Measurements from ENCODE around the gene GSTT4. TPM values are rescaled to one million over a fixed set of nuclear protein-coding genes. Genes with fewer than 3 reads are reported as not detected.
"Not testable (repeated sequence)": the region's sequence is repeated elsewhere in the genome, so short reads cannot be mapped to it uniquely, and the experiment has no call there.

GSTT4 gene
- total RNA-seq, 1 experiment from 2014 or later, result not detected

DNA sequence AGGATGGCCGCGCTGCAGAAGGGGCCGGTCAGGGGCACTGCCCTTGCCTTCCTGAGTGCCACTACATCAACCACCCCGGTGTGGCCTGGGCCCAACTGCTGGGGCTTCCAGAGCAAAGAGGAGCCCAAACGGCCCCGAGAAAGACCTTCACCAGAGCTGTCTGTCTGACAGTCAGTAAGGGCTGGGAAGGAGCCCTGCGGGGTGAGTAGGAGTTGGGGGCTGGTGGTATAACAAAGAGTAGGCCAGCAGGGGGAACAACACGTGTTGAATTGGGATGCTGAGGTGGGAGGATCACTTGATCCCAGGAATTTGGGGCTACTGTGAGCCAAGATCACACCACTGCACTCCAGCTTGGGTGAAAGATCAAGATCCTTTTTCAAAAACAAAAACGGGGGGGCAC is 3.9 kb downstream of the GSTT4 start:
- Histone ChIP-seq H4K20me1 (ENCODE audit: low read length) (no peaks in the 10 kb centered on the region), H3K27me3 (ENCODE audit: low read length) (no peaks in the 10 kb centered on the region), H2AFZ (ENCODE audit: low read length) (no peak overlapping the region), H3K4me3 (ENCODE audit: low read length) (no peak overlapping the region), H3K9me2 (replicated peaks; ENCODE audit: low read length) (no peaks in the 10 kb centered on the region), H3K4me2 (ENCODE audit: low read length) (no peak overlapping the region), H3K4me1 (ENCODE audit: insufficient read depth, low read length) (no peaks in the 10 kb centered on the region), H3K9me3 (ENCODE audit: low read length) (no peaks in the 10 kb centered on the region), H3K9ac (ENCODE audit: low read length) (no peak overlapping the region), H3F3A (ENCODE audit: low read length, unreplicated experiment) (no peaks in the 10 kb centered on the region), H3K36me3 (ENCODE audit: low read depth, low read length) (no peaks in the 10 kb centered on the region), H3K79me2 (ENCODE audit: low read length) (no peaks in the 10 kb centered on the region), H3K27ac (ENCODE audit: low read length) (no peak overlapping the region)
- intact Hi-C loops (cut with micrococcal nuclease), result no loop called here
- TF ChIP-seq EZH2 (IDR thresholded peaks at IDR 0.05; ENCODE audit: low read length, unreplicated experiment), result no peak
- no peak for TF ChIP-seq EZH2phosphoT487 (IDR thresholded peaks at IDR 0.05; ENCODE audit: borderline replicate concordance, low read length)
- TF ChIP-seq, protein P1, sequence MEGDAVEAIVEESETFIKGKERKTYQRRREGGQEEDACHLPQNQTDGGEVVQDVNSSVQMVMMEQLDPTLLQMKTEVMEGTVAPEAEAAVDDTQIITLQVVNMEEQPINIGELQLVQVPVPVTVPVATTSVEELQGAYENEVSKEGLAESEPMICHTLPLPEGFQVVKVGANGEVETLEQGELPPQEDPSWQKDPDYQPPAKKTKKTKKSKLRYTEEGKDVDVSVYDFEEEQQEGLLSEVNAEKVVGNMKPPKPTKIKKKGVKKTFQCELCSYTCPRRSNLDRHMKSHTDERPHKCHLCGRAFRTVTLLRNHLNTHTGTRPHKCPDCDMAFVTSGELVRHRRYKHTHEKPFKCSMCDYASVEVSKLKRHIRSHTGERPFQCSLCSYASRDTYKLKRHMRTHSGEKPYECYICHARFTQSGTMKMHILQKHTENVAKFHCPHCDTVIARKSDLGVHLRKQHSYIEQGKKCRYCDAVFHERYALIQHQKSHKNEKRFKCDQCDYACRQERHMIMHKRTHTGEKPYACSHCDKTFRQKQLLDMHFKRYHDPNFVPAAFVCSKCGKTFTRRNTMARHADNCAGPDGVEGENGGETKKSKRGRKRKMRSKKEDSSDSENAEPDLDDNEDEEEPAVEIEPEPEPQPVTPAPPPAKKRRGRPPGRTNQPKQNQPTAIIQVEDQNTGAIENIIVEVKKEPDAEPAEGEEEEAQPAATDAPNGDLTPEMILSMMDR (conservative IDR thresholded peaks at IDR 0.05; ENCODE audit: low read depth, low read length), result no peak
- no peak for DNase-seq
- CTCF ChIA-PET, result no interaction called here
- POLR2A ChIA-PET (ENCODE audit: unreplicated experiment), result no interaction called here
- no TSS peak for BruUV-seq (replicated peaks)
- ATAC-seq, result no peak

GRCh38 chr22:23999779-24000178 is 5.5 kb downstream of the GSTT4 start:
- H3K36me3 ChIP-seq (ENCODE audit: low read depth, low read length); H3K27me3 ChIP-seq (ENCODE audit: low read length); H3K9me2 ChIP-seq (replicated peaks; ENCODE audit: low read length); H2AFZ ChIP-seq (ENCODE audit: low read length); DNase-seq; H3K79me2 ChIP-seq (ENCODE audit: low read length); H3K4me2 ChIP-seq (ENCODE audit: low read length); H3K4me3 ChIP-seq (ENCODE audit: low read length); intact Hi-C loops (cut with micrococcal nuclease); H3K9me3 ChIP-seq (ENCODE audit: low read length); H4K20me1 ChIP-seq (ENCODE audit: low read length); CTCF ChIA-PET; POLR2A ChIA-PET (ENCODE audit: unreplicated experiment); BruUV-seq (replicated peaks); H3K27ac ChIP-seq (ENCODE audit: low read length); H3K4me1 ChIP-seq (ENCODE audit: insufficient read depth, low read length); ATAC-seq; H3F3A ChIP-seq (ENCODE audit: low read length, unreplicated experiment); H3K9ac ChIP-seq (ENCODE audit: low read length): not testable (repeated sequence)

DNA sequence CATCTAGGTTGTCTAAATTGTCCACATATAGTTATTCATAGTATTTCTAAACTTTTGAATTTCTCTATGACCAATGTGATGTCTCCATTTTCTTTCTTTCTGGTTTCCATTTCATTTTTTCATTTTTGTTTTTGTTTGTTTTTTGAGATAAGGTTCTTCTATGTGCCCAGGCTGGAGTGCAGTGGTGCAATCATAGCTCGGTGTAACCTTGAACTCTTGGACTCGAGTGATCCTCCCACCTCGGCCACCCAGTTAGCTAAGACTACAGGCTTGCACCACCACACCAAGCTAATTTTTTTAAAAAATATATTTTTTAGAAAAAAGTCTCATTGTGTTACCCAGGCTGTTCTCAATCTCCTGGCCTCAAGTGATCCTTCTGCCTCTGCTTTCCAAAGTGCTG is 8.2 kb downstream of the GSTT4 start:
- no peaks in the 10 kb centered on the region for H3F3A ChIP-seq (ENCODE audit: low read length, unreplicated experiment)
- H3K4me3 ChIP-seq (ENCODE audit: low read length), result no peak overlapping the region
- H3K79me2 ChIP-seq (ENCODE audit: low read length), result no peaks in the 10 kb centered on the region
- no peak overlapping the region for H3K27ac ChIP-seq (ENCODE audit: low read length)
- H3K4me1 ChIP-seq (ENCODE audit: insufficient read depth, low read length), result no peaks in the 10 kb centered on the region
- no peak for TF ChIP-seq EZH2 (IDR thresholded peaks at IDR 0.05; ENCODE audit: low read length, unreplicated experiment)
- TF ChIP-seq, protein P1 (conservative IDR thresholded peaks at IDR 0.05; ENCODE audit: low read depth, low read length), result no peak
- no peaks in the 10 kb centered on the region for H3K9me2 ChIP-seq (replicated peaks; ENCODE audit: low read length)
- H4K20me1 ChIP-seq (ENCODE audit: low read length), result no peaks in the 10 kb centered on the region
- ATAC-seq (no peak), DNase-seq (no peak)
- ChIA-PET CTCF (no interaction called here), POLR2A (ENCODE audit: unreplicated experiment) (no interaction called here)
- H3K9ac ChIP-seq (ENCODE audit: low read length), result no peak overlapping the region
- no peak overlapping the region for H2AFZ ChIP-seq (ENCODE audit: low read length)
- BruUV-seq (replicated peaks), result no TSS peak
- H3K36me3 ChIP-seq (ENCODE audit: low read depth, low read length), result no peaks in the 10 kb centered on the region
- no peaks in the 10 kb centered on the region for H3K27me3 ChIP-seq (ENCODE audit: low read length)
- H3K9me3 ChIP-seq (ENCODE audit: low read length), result no peaks in the 10 kb centered on the region
- intact Hi-C loops (cut with micrococcal nuclease), result no loop called here
- H3K4me2 ChIP-seq (ENCODE audit: low read length), result no peak overlapping the region

DNA sequence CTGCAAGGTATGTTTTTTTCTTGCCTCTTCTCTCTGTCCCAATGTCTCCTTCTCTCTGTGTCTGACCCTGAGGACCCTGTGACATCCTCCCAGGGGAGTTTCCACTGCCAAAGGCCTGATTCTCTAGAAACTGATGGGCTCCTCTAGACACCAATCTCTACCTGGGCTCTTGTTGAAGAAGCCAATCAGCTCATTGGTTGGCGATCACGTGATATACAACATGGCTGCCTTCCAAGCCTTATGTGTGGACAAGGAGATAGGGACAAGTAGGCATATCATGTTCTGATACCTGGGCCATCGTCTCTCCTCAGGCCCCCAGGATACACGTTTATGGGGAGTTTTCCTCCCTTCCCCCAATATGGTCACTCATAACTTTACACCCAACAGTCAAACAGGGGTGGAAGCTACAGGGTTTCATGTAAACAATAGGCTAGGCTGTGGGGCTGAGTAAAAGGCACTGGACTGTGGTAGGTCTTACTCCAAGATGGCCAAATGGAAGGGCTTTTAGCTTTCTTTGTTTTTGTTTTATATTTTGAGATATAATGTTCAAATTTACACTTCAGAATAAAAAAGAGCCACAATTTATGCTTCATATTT is 11.6 kb downstream of the GSTT4 start:
- H3K4me2 ChIP-seq (ENCODE audit: low read length); H3K9me2 ChIP-seq (replicated peaks; ENCODE audit: low read length); POLR2A ChIA-PET (ENCODE audit: unreplicated experiment); DNase-seq; ATAC-seq; H3K36me3 ChIP-seq (ENCODE audit: low read depth, low read length); H4K20me1 ChIP-seq (ENCODE audit: low read length); H2AFZ ChIP-seq (ENCODE audit: low read length); H3K9ac ChIP-seq (ENCODE audit: low read length); H3K4me1 ChIP-seq (ENCODE audit: insufficient read depth, low read length); H3K4me3 ChIP-seq (ENCODE audit: low read length); H3F3A ChIP-seq (ENCODE audit: low read length, unreplicated experiment); H3K27ac ChIP-seq (ENCODE audit: low read length); H3K79me2 ChIP-seq (ENCODE audit: low read length); CTCF ChIA-PET; BruUV-seq (replicated peaks); intact Hi-C loops (cut with micrococcal nuclease); H3K27me3 ChIP-seq (ENCODE audit: low read length); H3K9me3 ChIP-seq (ENCODE audit: low read length): not testable (repeated sequence)

- H3K9me2 ChIP-seq (replicated peaks; ENCODE audit: low read length); H3K9ac ChIP-seq (ENCODE audit: low read length); H4K20me1 ChIP-seq (ENCODE audit: low read length); H3F3A ChIP-seq (ENCODE audit: low read length, unreplicated experiment); H3K79me2 ChIP-seq (ENCODE audit: low read length); H3K4me1 ChIP-seq (ENCODE audit: insufficient read depth, low read length); BruUV-seq (replicated peaks); POLR2A ChIA-PET (ENCODE audit: unreplicated experiment); H3K27ac ChIP-seq (ENCODE audit: low read length); H3K27me3 ChIP-seq (ENCODE audit: low read length); ATAC-seq; intact Hi-C loops (cut with micrococcal nuclease); H2AFZ ChIP-seq (ENCODE audit: low read length); H3K4me3 ChIP-seq (ENCODE audit: low read length); DNase-seq; H3K9me3 ChIP-seq (ENCODE audit: low read length); H3K4me2 ChIP-seq (ENCODE audit: low read length); CTCF ChIA-PET; H3K36me3 ChIP-seq (ENCODE audit: low read depth, low read length): not testable (repeated sequence)
These were observed 12.2 kb downstream of the GSTT4 start for GRCh38 chr22:23993080-23993479.
